Mucosa of descending colon (tissue), 3 donors: ENCODE measurements around the gene LIPI. TPM values are rescaled to one million over a fixed set of nuclear protein-coding genes. Genes with fewer than 3 reads are reported as not detected.

Experiments used
- ATAC-seq: fragments of 200-7000 bp; cut with Tn5 transposase; one replicate; pipeline ENCODE4 v1.9.1; 2020; ENCODE audit warnings: mild to moderate bottlenecking, moderate library complexity
- DNase-seq, 3 donors: peaks; one replicate each; pipeline ENCODE4 v3.0.0-alpha.2; 2020
- H3K36me3 ChIP-seq: fragments of 200-600 bp; one replicate; pipeline ENCODE4 v1.8.0; 2021; ENCODE audit warnings: low read depth, mild to moderate bottlenecking
- H3K4me1 ChIP-seq: fragments of 200-600 bp; one replicate; pipeline ENCODE4 v1.8.0; 2021; ENCODE audit warnings: low read depth, mild to moderate bottlenecking
- H3K4me3 ChIP-seq: fragments of 200-600 bp; one replicate; pipeline ENCODE4 v1.8.0; 2021; ENCODE audit warnings: mild to moderate bottlenecking
- H3K9me3 ChIP-seq: fragments of 200-600 bp; one replicate; pipeline ENCODE4 v1.8.0; 2021; ENCODE audit warnings: mild to moderate bottlenecking
- intact Hi-C, 2 donors: fragments of 100-400 bp; cut with DNase I in 1 of 2; cut with micrococcal nuclease in 1 of 2; formaldehyde crosslinking; loops; one replicate each; pipeline versions ENCODE4 v1.11.0 to v1.11.1; 2022; cut with DNase I, micrococcal nuclease
- total RNA-seq, 3 donors: library from RNA; stranded (reverse); fragmentation: NEBNext Ultra II Directional in 2 of 3; extraction: Animal tissue kit (Norgen Biotek cat#: 25700) in 2 of 3; gene quantifications; one replicate each; pipeline versions ENCODE4 v1.2.1 to v1.2.4, GENCODE V29; 2021 to 2023
- TF ChIP-seq, protein P1 (sequence below): fragments of 200-600 bp; IDR thresholded peaks from one replicate; pipeline ENCODE4 v1.8.0; 2022; ENCODE audit warnings: antibody characterized with exemption, mild to moderate bottlenecking
- donor health status: DM: no; HTN: no; CAD: no; lungs with moderate emphysema.
- donor health status: DM: no; HTN: no; CAD: no.
- donor health status: DM: no; HTN: yes; CAD: no.

LIPI gene
- total RNA-seq, 3 donors from 2014 or later, result not detected

DNA sequence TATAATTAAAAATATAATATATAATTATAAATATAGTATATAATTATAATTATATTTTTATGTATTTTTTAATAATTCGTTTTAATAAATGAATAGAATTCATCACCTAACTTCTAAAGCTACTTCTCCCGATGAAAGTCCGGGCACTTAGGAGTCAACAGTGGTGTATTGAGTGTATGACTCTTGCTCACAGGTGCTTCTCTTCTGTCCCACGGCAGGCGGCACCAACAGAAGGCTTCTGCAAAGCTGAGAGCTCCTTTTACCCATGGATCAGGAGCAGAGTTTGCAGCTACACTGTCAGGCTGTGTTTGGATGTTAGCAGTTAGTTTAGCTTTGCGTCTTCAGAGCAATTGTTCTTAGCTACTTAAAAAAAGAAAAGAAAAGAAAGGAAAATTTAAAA, 122.4 kb downstream of the LIPI start:
- no peaks in the 10 kb centered on the region for H3K36me3 ChIP-seq
- intact Hi-C loops, result no loop called here
- ATAC-seq, result no peak
- no peak overlapping the region for H3K4me3 ChIP-seq
- no peak for DNase-seq
- H3K4me1 ChIP-seq, result no peaks in the 10 kb centered on the region
- TF ChIP-seq, protein P1, sequence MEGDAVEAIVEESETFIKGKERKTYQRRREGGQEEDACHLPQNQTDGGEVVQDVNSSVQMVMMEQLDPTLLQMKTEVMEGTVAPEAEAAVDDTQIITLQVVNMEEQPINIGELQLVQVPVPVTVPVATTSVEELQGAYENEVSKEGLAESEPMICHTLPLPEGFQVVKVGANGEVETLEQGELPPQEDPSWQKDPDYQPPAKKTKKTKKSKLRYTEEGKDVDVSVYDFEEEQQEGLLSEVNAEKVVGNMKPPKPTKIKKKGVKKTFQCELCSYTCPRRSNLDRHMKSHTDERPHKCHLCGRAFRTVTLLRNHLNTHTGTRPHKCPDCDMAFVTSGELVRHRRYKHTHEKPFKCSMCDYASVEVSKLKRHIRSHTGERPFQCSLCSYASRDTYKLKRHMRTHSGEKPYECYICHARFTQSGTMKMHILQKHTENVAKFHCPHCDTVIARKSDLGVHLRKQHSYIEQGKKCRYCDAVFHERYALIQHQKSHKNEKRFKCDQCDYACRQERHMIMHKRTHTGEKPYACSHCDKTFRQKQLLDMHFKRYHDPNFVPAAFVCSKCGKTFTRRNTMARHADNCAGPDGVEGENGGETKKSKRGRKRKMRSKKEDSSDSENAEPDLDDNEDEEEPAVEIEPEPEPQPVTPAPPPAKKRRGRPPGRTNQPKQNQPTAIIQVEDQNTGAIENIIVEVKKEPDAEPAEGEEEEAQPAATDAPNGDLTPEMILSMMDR, result no peak
- H3K9me3 ChIP-seq, result peaks cover 4% of the 10 kb centered on the region

DNA sequence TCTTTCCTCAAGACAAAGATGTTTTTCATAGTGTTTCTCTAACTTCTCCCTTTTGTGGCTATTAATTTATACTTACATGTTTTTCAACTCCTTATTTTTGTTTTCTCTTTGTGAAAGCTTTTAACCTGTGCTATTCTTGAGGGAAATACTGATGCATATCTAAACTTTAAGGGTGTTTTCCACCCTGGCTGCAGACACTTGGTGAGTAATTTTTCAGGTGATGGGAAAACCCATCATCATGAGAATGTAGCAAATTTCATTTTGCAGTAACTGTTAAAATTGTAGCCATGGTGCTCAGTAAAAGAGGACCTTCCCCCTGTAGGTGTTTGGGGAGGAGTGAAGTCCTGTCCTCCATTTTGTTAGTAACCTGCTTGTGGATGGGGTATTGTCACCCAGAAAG, 124.2 kb downstream of the LIPI start:
- ATAC-seq (no peak), DNase-seq (no peak)
- peaks cover 7% of the 10 kb centered on the region for H3K9me3 ChIP-seq
- intact Hi-C loops, result no loop called here
- TF ChIP-seq, protein P1, result no peak
- no peak overlapping the region for H3K4me3 ChIP-seq
- H3K4me1 ChIP-seq, result no peaks in the 10 kb centered on the region
- H3K36me3 ChIP-seq, result no peaks in the 10 kb centered on the region

DNA sequence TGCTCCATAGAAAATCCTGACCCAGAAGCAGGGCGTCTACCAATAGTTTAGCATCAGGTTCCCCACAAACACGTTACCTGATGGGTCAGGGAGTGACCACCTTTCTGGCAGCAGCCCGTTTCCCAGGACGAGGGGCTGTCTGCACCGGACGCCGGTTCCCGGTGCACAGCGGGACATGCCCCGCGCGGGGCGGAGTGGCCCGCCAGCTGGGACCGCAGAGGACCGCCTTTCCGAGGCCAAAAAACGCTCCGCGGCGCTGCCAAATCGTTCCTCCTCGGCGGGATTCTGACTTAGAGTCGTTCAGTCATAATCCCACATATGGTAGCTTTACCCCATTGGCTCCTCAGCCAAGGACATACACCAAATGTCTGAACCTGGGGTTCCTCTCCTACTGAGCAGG, 126.1 kb downstream of the LIPI start:
- intact Hi-C loops, result no loop called here
- TF ChIP-seq, protein P1, result no peak
- DNase-seq (no peak), ATAC-seq (no peak)
- H3K36me3 ChIP-seq, result no peaks in the 10 kb centered on the region
- no peak overlapping the region for H3K4me3 ChIP-seq
- H3K4me1 ChIP-seq, result no peaks in the 10 kb centered on the region
- peaks cover 8% of the 10 kb centered on the region for H3K9me3 ChIP-seq

DNA sequence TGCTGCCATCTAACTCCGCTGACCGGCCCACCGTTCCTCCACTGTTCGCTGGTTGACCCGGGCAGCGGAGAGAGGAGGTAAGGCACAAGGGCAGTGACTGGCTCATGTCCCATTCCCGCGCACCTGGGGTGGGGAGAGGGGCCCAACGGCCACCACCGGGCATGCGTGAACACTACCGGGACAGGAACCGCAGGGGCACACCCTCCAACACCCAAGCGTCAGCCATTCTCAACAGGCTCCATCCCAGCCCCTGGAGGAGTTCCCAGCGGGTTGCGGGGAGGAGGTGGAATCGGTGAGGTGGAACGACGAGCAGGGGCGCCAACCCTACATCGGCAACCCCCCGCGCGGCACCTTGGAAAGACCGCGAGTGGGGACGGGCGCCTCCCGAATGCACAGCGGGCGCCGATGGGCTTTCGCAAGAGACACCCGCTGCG, 126.7 kb downstream of the LIPI start:
- ATAC-seq (no peak), DNase-seq (no peak)
- no peaks in the 10 kb centered on the region for H3K4me1 ChIP-seq
- H3K9me3 ChIP-seq, result peaks cover 10% of the 10 kb centered on the region
- H3K36me3 ChIP-seq, result no peaks in the 10 kb centered on the region
- H3K4me3 ChIP-seq, result no peak overlapping the region
- intact Hi-C loops, result no loop called here
- TF ChIP-seq, protein P1, result no peak

DNA sequence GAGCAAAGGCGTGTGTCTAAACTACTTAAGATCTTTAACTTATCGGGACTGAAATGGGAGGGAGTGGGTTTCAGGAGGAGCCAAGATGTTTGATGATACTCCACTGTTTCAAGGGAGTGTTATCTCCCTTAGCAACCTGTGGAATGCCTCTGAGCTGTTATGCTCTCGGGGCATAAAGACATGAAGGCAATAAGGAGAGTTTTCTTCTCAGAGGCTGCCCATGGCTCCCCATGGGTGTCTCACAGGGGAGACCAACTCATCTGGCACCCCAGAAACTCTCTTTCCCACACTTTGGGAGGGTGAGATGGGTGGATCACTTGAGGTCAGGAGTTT, 130.0 kb downstream of the LIPI start:
- H3K4me3 ChIP-seq, result no peak overlapping the region
- H3K4me1 ChIP-seq, result no peaks in the 10 kb centered on the region
- H3K9me3 ChIP-seq, result peaks cover 33% of the 10 kb centered on the region
- no peaks in the 10 kb centered on the region for H3K36me3 ChIP-seq
- no peak for DNase-seq
- TF ChIP-seq, protein P1, result no peak
- ATAC-seq, result no peak
- intact Hi-C loops, result no loop called here

DNA sequence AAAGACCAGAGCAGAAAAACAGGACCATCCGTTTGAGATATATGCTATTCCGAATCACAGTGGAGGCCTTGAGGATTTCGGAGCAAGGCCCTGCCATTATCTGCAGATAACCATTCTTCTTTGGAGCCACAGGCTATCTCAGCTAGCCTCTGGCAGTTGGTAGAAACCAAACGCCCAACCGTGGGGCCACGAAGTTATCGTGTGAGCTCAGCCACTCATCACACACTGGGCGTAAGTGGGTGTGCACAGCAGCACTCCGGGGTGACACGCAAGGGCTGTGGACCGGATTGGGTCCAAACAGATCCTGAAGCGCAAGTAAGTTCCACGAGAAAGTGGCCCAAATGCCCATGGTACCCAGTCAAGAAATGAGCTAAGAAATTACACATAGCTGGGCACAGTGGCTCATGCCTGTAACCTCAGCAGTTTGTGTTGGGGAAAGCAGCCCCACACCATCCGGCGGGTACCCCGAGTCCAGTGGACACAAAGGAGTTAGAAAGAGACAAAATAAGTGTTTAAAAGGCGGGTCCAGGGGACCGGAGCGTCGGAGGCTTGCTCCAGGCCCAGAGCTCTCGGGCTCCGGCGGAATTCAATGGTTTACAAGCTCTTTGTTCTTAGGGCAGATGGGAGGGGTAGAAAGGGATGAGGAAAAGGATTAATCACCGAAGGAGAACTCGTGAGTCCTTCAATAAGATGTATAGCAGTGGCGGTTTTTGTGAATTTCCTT, 130.6 kb downstream of the LIPI start:
- Histone ChIP-seq H3K4me3 (no peak overlapping the region), H3K4me1 (no peaks in the 10 kb centered on the region), H3K36me3 (no peaks in the 10 kb centered on the region), H3K9me3 (peaks cover 38% of the 10 kb centered on the region)
- ATAC-seq, result no peak
- intact Hi-C loops, result no loop called here
- DNase-seq, result no peak
- TF ChIP-seq, protein P1, result no peak
